GM21723 (cell line): ENCODE measurements around the gene WSCD1.

Experiments used
- ATAC-seq: cut with Tn5 transposase; IDR thresholded peaks from one replicate; pipeline ENCODE4 v1.9.1; 2021; ENCODE audit warnings: mild to moderate bottlenecking, moderate library complexity; ENCODE audit not compliant: unreplicated experiment

The WSCD1 gene

GRCh38 chr17:6147042-6147441, 76.9 kb downstream of the WSCD1 start:
- ATAC-seq, result no peak

DNA sequence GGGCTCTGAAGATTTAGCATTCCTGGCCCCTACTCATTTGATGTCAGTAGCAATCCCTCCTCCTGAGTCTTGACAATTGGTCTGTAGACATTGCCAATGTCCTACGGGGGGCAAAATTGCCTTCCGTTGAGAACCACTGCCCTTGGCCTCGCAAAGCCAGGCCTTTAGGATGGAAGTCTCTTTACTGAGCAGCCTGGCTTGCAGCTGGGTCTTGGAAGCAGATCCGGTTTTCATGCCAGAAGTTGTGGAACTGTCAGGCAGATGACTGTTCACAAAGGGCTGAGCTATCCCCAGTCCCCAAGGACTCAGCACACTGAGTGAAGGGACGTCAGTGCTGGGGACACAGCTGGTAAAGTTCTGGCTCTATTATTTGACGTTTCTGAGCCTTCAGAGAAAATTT, 83.2 kb downstream of the WSCD1 start:
- ATAC-seq, result no peak

DNA sequence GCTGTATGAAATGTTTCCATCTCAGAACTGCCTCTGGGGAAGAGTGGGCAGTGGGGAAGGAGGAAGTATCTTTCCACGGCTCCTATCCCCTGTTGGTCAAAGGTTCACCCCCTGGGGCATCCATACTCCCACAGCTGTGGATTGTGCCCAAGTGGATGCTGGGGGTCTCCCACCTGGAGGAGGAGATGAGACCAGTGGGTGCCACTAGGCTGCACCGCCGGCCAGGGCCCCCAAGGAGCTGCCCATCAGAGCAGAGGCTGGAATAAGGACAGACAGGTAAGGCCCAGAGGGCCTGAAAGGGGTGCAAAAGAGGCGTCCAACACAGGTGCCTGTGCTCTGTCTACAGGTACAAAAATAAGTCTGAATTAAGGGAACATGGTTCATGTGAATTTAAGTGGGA, 87.5 kb downstream of the WSCD1 start:
- ATAC-seq, result no peak

- ATAC-seq, result no peak
Observed at GRCh38 chr17:6159541-6160231, 89.5 kb downstream of the WSCD1 start.

- no peak for ATAC-seq
Observed at GRCh38 chr17:6160232-6160555, 90.0 kb downstream of the WSCD1 start.

DNA sequence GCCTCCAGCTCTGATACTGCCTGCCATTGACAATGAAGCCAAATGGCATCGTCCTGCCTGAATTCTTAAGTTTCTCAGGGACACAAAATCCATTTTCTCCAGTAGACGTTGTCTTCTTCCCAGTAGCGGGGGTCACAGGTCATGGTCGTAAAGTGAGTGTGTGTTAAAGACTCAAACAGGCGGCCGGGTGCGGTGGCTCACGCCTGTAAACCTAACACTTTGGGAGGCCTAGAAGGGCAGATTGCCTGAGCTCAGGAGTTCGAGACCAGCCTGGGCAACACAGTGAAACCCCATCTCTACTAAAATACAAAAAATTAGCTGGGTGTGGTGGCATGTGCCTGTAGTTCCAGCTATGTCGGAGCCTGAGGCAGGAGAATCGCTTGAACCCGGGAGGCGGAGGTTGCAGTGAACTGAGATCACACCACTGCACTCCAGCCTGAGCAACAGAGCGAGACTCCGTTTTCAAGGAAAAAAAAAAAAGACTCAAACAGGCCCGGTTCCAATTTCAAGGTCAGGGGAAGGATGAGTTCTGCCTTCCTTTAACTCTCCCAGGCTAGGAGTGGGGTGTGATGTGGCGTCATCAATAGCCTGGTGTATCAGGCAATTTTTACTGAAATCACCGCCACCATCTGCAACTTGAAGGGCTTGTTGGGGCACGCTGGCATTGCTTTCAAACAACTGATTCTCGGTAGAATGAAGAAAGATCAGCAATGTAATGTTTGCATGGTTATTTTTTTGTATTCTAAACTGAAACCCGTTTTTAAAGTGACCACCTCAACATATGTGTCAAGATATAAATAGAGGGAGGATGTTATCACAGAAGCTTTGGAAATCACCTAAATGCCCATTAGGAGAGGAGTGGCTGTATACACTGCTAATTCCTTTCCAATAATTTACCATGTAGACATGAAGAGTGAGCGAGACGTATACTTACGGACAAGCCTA, 91.0 kb downstream of the WSCD1 start:
- no peak for ATAC-seq

GRCh38 chr17:6162216-6162615, 92.0 kb downstream of the WSCD1 start:
- no peak for ATAC-seq

DNA sequence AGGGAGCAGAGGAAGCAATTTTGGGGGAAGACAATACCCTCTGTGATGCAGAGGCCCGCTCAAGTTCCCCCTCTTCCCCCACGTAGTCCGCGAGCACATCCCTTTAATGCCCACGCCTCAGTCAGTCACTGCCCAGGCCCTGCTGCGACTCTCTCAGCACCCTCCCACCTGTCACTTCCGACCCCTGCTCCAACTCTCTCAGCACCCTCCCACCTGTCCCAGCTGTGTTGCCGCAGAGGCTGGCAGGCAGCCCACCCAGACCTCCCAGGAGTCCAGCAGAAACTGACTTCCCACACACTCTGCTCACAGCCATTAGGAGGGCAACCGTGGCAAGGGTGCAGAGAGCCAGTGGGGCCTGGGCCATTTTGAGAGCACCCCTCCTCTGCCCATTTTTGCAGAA, 92.7 kb downstream of the WSCD1 start:
- ATAC-seq, result no peak

- no peak for ATAC-seq
Observed at GRCh38 chr17:6163612-6164333, 93.6 kb downstream of the WSCD1 start.

- ATAC-seq, result no peak
Observed at GRCh38 chr17:6164996-6165395, 94.8 kb downstream of the WSCD1 start.

DNA sequence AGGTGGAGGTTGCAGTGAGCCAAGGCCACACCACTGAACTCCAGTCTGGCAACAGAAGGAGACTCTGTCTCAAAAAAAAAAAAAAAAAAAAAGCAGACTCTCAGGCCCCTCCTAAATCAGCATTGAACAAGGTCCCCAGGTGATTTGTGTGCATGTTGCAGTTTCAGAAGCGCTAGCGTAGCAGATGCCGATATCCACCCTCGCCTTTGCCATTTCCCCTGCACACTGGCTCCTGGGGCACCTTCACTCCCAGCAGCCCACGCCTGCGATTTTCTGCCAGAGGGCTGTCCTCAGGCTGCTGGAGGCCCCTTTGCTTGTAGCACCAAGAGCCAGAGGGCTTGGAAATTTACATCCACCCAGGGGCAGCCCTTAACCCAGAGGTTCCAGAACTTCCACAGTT, 95.6 kb downstream of the WSCD1 start:
- ATAC-seq, result no peak

DNA sequence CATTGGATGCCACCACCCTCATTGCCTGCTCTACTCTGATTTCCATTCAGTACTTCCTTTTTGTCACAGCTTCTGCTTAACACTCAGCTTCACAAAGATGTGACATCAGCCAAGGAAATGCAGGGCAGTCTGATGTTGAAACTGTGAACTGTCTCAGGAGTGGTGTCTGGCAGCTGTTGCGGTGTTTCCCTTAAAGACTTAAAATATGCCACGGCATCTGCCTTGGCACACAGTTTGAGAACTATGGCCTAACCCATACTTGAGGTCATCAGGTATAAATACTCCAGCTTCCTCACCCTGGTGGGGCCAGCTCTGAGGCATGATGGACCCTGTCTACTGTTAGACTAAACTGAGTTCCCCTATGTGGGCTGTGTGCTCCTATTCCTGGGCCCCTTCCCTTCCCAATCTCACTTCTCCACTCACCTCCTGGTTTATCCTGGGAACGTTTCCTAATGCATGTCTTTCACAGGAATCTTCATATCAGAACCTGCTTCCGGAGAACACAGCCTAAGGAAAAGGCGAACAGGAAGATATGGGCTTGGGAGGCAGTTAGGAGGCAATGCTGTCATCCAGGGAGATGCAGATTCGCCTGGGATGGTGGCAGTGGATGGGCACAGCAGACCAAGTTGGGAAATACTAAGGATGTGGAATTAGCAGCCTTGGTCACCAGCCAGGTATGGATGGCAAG, 96.5 kb downstream of the WSCD1 start:
- ATAC-seq, result no peak

- no peak for ATAC-seq
Observed at GRCh38 chr17:6168296-6168695, 98.1 kb downstream of the WSCD1 start.

DNA sequence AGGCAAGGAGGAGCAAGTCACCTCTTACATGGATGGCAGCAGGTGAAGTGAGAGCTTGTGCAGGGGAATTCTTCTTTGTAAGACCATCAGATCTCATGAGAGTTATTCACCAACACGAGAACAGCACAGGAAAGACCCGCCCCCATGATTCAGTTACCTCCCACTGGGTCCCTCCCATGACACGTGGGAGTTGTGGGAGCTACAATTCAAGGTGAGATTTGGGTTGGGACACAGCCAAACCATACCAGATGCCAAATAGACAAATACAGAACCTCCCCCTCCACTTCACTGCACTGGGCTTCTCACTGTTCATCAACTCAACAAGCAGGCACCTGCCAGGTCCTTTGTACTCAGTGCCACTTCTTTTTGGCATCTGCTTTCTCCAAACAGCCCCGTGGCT, 100.2 kb downstream of the WSCD1 start:
- no peak for ATAC-seq

GRCh38 chr17:6172642-6173330, 102.6 kb downstream of the WSCD1 start:
- ATAC-seq, result no peak

DNA sequence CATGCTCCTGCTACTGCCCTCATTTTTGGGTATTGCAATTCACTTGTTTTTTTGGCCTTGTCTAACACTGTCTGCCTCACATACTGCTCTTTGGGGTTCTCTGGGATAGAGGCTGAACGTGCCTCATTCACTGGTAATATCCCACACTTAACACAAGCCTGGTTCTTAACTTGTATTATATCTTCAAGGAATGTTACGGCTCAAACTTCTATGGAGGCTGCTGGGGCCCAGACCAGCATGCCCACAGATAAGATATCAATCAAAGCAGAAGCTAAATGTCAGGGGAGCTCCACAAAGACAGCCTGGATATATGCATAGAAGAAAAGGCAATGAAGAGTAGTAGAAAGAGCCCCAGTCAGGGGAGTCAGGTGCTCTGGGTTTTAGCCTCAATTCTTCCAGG, 103.5 kb downstream of the WSCD1 start:
- no peak for ATAC-seq
